Stimulated activated memory B cell treated with anti-CD40 and anti-IgM and Interleukin-4, amounts not matched to agents 10 μg/mL and 1 μg/mL and 100 μg/mL, for 72 hours (primary cell): ENCODE measurements around the gene SPNS2.

Source experiments
- ATAC-seq: fragments of 150-1000 bp; cut with Tn5 transposase; 2 replicates; pipeline ENCODE4 v1.10.0; 2021
- H3K27ac Mint-ChIP-seq: one replicate; pipeline ENCODE4 v1.8.0; 2022; ENCODE audit warnings: mild to moderate bottlenecking, mixed read lengths
- H3K27me3 Mint-ChIP-seq: one replicate; pipeline ENCODE4 v1.8.0; 2022; ENCODE audit warnings: mixed read lengths
- H3K36me3 Mint-ChIP-seq: one replicate; pipeline ENCODE4 v1.8.0; 2022; ENCODE audit warnings: mixed read lengths
- H3K4me1 Mint-ChIP-seq: one replicate; pipeline ENCODE4 v1.8.0; 2022; ENCODE audit warnings: mixed read lengths
- H3K4me3 Mint-ChIP-seq: one replicate; pipeline ENCODE4 v1.8.0; 2022; ENCODE audit warnings: mild to moderate bottlenecking, moderate library complexity, mixed read lengths
- H3K9me3 Mint-ChIP-seq: one replicate; pipeline ENCODE4 v1.8.0; 2022; ENCODE audit warnings: mixed read lengths

SPNS2 gene

GRCh38 chr17:4520060-4520893, 21.6 kb downstream of the SPNS2 start:
- Mint-ChIP-seq H3K4me3 (no peak overlapping the region), H3K4me1 (peaks cover 35% of the 10 kb centered on the region), H3K27ac (no peak overlapping the region), H3K36me3 (no peaks in the 10 kb centered on the region), H3K9me3 (no peaks in the 10 kb centered on the region), H3K27me3 (no peaks in the 10 kb centered on the region)
- no peak for ATAC-seq

GRCh38 chr17:4520894-4521600, 22.4 kb downstream of the SPNS2 start:
- Mint-ChIP-seq H3K36me3 (no peaks in the 10 kb centered on the region), H3K4me3 (no peak overlapping the region), H3K27me3 (peaks cover 7% of the 10 kb centered on the region), H3K4me1 (peaks cover 35% of the 10 kb centered on the region), H3K9me3 (no peaks in the 10 kb centered on the region), H3K27ac (no peak overlapping the region)
- no peak for ATAC-seq

GRCh38 chr17:4522661-4523060, 24.0 kb downstream of the SPNS2 start:
- Mint-ChIP-seq H3K9me3 (no peaks in the 10 kb centered on the region), H3K36me3 (no peaks in the 10 kb centered on the region), H3K4me3 (no peak overlapping the region), H3K4me1 (peaks cover 34% of the 10 kb centered on the region), H3K27me3 (peaks cover 15% of the 10 kb centered on the region), H3K27ac (peak overlapping the region; percentile 36)
- no peak for ATAC-seq

GRCh38 chr17:4523946-4524345, 25.3 kb downstream of the SPNS2 start:
- Mint-ChIP-seq H3K9me3 (no peaks in the 10 kb centered on the region), H3K4me1 (peaks cover 21% of the 10 kb centered on the region), H3K27ac (peak overlapping the region; percentile 36), H3K27me3 (peaks cover 15% of the 10 kb centered on the region), H3K4me3 (no peak overlapping the region), H3K36me3 (no peaks in the 10 kb centered on the region)
- ATAC-seq: no peak

GRCh38 chr17:4525691-4526397, 27.2 kb downstream of the SPNS2 start:
- peak overlapping the region; percentile 38 for H3K27ac Mint-ChIP-seq
- peaks cover 16% of the 10 kb centered on the region for H3K4me1 Mint-ChIP-seq
- no peak for ATAC-seq
- no peak overlapping the region for H3K4me3 Mint-ChIP-seq
- H3K27me3 Mint-ChIP-seq: peaks cover 34% of the 10 kb centered on the region
- H3K36me3 Mint-ChIP-seq: no peaks in the 10 kb centered on the region
- no peaks in the 10 kb centered on the region for H3K9me3 Mint-ChIP-seq

GRCh38 chr17:4527134-4527533, 28.5 kb downstream of the SPNS2 start:
- H3K27me3 Mint-ChIP-seq: peaks cover 42% of the 10 kb centered on the region
- H3K4me3 Mint-ChIP-seq: no peak overlapping the region
- no peaks in the 10 kb centered on the region for H3K36me3 Mint-ChIP-seq
- ATAC-seq: no peak
- no peak overlapping the region for H3K27ac Mint-ChIP-seq
- H3K9me3 Mint-ChIP-seq: no peaks in the 10 kb centered on the region
- peaks cover 16% of the 10 kb centered on the region for H3K4me1 Mint-ChIP-seq

- H3K27me3 Mint-ChIP-seq: peaks cover 47% of the 10 kb centered on the region
- no peaks in the 10 kb centered on the region for H3K36me3 Mint-ChIP-seq
- ATAC-seq: no peak
- H3K27ac Mint-ChIP-seq: no peak overlapping the region
- H3K4me3 Mint-ChIP-seq: no peak overlapping the region
- H3K4me1 Mint-ChIP-seq: peaks cover 16% of the 10 kb centered on the region
- no peaks in the 10 kb centered on the region for H3K9me3 Mint-ChIP-seq
Measured at GRCh38 chr17:4527566-4528125, 29.0 kb downstream of the SPNS2 start.

- H3K9me3 Mint-ChIP-seq: no peaks in the 10 kb centered on the region
- peak; percentile 37 for ATAC-seq
- H3K27ac Mint-ChIP-seq: no peak overlapping the region
- H3K27me3 Mint-ChIP-seq: peaks cover 67% of the 10 kb centered on the region
- no peaks in the 10 kb centered on the region for H3K36me3 Mint-ChIP-seq
- peaks cover 5% of the 10 kb centered on the region for H3K4me1 Mint-ChIP-seq
- no peak overlapping the region for H3K4me3 Mint-ChIP-seq
Measured at GRCh38 chr17:4529533-4530152, 31.0 kb downstream of the SPNS2 start.

GRCh38 chr17:4530799-4531730, 32.4 kb downstream of the SPNS2 start:
- no peaks in the 10 kb centered on the region for H3K9me3 Mint-ChIP-seq
- no peak overlapping the region for H3K4me3 Mint-ChIP-seq
- H3K36me3 Mint-ChIP-seq: no peaks in the 10 kb centered on the region
- H3K27me3 Mint-ChIP-seq: peaks cover 74% of the 10 kb centered on the region
- peaks cover 12% of the 10 kb centered on the region for H3K4me1 Mint-ChIP-seq
- no peak for ATAC-seq
- no peak overlapping the region for H3K27ac Mint-ChIP-seq

- peaks cover 72% of the 10 kb centered on the region for H3K27me3 Mint-ChIP-seq
- no peak overlapping the region for H3K27ac Mint-ChIP-seq
- ATAC-seq: no peak
- no peaks in the 10 kb centered on the region for H3K36me3 Mint-ChIP-seq
- no peaks in the 10 kb centered on the region for H3K9me3 Mint-ChIP-seq
- H3K4me3 Mint-ChIP-seq: no peak overlapping the region
- H3K4me1 Mint-ChIP-seq: peaks cover 22% of the 10 kb centered on the region
Measured at GRCh38 chr17:4531988-4532736, 33.5 kb downstream of the SPNS2 start.

- Mint-ChIP-seq H3K4me1 (peaks cover 25% of the 10 kb centered on the region), H3K27me3 (peaks cover 72% of the 10 kb centered on the region), H3K9me3 (no peaks in the 10 kb centered on the region), H3K4me3 (no peak overlapping the region), H3K27ac (no peak overlapping the region), H3K36me3 (no peaks in the 10 kb centered on the region)
- ATAC-seq: no peak
Measured at GRCh38 chr17:4532860-4533522, 34.3 kb downstream of the SPNS2 start.

- ATAC-seq: no peak
- Mint-ChIP-seq H3K9me3 (no peaks in the 10 kb centered on the region), H3K27me3 (peaks cover 72% of the 10 kb centered on the region), H3K4me1 (peaks cover 25% of the 10 kb centered on the region), H3K27ac (no peak overlapping the region), H3K36me3 (no peaks in the 10 kb centered on the region), H3K4me3 (no peak overlapping the region)
Measured at GRCh38 chr17:4533523-4534504, 35.1 kb downstream of the SPNS2 start.
